K562 (cell line): ENCODE results near the gene NT5DC4. TPM values are rescaled to one million over a fixed set of nuclear protein-coding genes. Genes with fewer than 3 reads are reported as not detected.
A peak's percentile ranks its signal among the peaks of the same experiment; 100 is the strongest.

ENCODE experiments used
- ATAC-seq: fragments of 200-7000 bp; cut with Tn5 transposase; 3 replicates; pipeline ENCODE4 v1.9.1; 2020; ENCODE audit warnings: moderate library complexity
- BruUV-seq: library from RNA; stranded (reverse); fragments of 400-500 nt; replicated peaks from 2 replicates; lab custom pipeline; 2021; lab: Mats Ljungman, UMichigan
- CTCF ChIA-PET: fragments of 300-600 bp; formaldehyde crosslinking; extraction: SDS; loops from one replicate; lab custom pipeline; 2021; ENCODE audit warnings: low intra/inter-chr PET ratio; lab: Yijun Ruan, JAX
- POLR2A ChIA-PET: fragments of 300-600, 350-650 bp; sonication (Branson Sonifier 250); formaldehyde crosslinking; extraction: SDS; loops from one replicate; lab custom pipeline; 2021; ENCODE audit warnings: antibody characterized with exemption, inconsistent platforms; lab: Yijun Ruan, JAX
- DNase-seq, 4 experiments: peaks; one replicate each; pipeline versions ENCODE4 v3.0.0 to v3.0.0-alpha.2; 2011 to 2018; ENCODE audit warnings: low spot score in 3 of 4, mixed read lengths in 3 of 4; ENCODE audit errors: extremely low read depth in 1 of 4
- FAIRE-seq: peaks from 2 replicates; lab custom pipeline; 2011; peaks lifted over from hg19 to GRCh38; lab: Jason Lieb, UNC
- H2AFZ ChIP-seq: 2 replicates; pipeline ENCODE4 v1.6.0; 2011; ENCODE audit warnings: low read depth, low read length, control low read depth, inconsistent platforms
- H3K27ac ChIP-seq: fragments of 200-600 bp; 3 replicates; pipeline ENCODE4 v1.8.0; 2011; ENCODE audit warnings: low read depth, mild to moderate bottlenecking, control low read depth, inconsistent platforms, low read length, moderate library complexity, mixed read lengths; ENCODE audit errors: extremely low read depth
- H3K27me3 ChIP-seq, 2 experiments: fragments of 300-600 bp in 1 of 2; 2 replicates in 1 of 2; 3 replicates in 1 of 2; pipeline versions ENCODE4 v1.6.0 to v1.8.0; 2011; ENCODE audit warnings: inconsistent platforms in 2 of 2, low read length in 2 of 2, mild to moderate bottlenecking in 1 of 2, mixed read lengths in 1 of 2, moderate library complexity in 1 of 2; ENCODE audit not compliant: control insufficient read depth in 2 of 2, insufficient read depth in 2 of 2
- H3K36me3 ChIP-seq: fragments of 300-600 bp; 3 replicates; pipeline ENCODE4 v1.8.0; 2011; ENCODE audit warnings: mild to moderate bottlenecking, low read length, inconsistent platforms; ENCODE audit not compliant: control insufficient read depth, insufficient read depth
- H3K4me1 ChIP-seq, 2 experiments: fragments of 200-600 bp in 1 of 2; replicated peaks in 1 of 2; 2 replicates in 1 of 2; 3 replicates in 1 of 2; pipeline versions ENCODE4 v1.5.1 to v1.8.0; 2011; ENCODE audit warnings: inconsistent platforms in 2 of 2, low read length in 2 of 2, mild to moderate bottlenecking in 1 of 2, mixed read lengths in 1 of 2, moderate library complexity in 1 of 2; ENCODE audit not compliant: control insufficient read depth in 2 of 2, insufficient read depth in 2 of 2
- H3K4me2 ChIP-seq: 2 replicates; pipeline ENCODE4 v1.6.1; 2011; ENCODE audit warnings: low read length, control low read depth, inconsistent platforms, mixed read lengths; ENCODE audit not compliant: insufficient read depth
- H3K4me3 ChIP-seq: fragments of 200-600 bp; sonication (generic), shearing (Covaris generic); 2 replicates; pipeline ENCODE4 v1.5.1; 2016; ENCODE audit warnings: control low read depth, inconsistent platforms
- H3K79me2 ChIP-seq: fragments of 200-600 bp; 3 replicates; pipeline ENCODE4 v1.8.0; 2011; ENCODE audit warnings: low read length, inconsistent platforms; ENCODE audit not compliant: control insufficient read depth, insufficient read depth
- H3K9ac ChIP-seq, 2 experiments: 2 replicates each; pipeline versions ENCODE4 v1.6.0 to v1.6.1; 2011; ENCODE audit warnings: low read depth in 2 of 2, low read length in 2 of 2, control low read depth in 1 of 2, inconsistent platforms in 1 of 2, mild to moderate bottlenecking in 1 of 2, mixed read lengths in 1 of 2; ENCODE audit not compliant: insufficient read depth in 1 of 2
- H3K9me1 ChIP-seq: one replicate; pipeline ENCODE4 v1.6.0; 2011; ENCODE audit warnings: inconsistent platforms, mild to moderate bottlenecking, low read length, moderate library complexity; ENCODE audit not compliant: control insufficient read depth, insufficient read depth
- H3K9me3 ChIP-seq: replicated peaks from 2 replicates; pipeline ENCODE4 v1.5.1; 2011; ENCODE audit warnings: low read depth, low read length, inconsistent platforms; ENCODE audit not compliant: control insufficient read depth, insufficient read depth
- H4K20me1 ChIP-seq: replicated peaks from 2 replicates; pipeline ENCODE4 v1.6.1; 2011; ENCODE audit warnings: low read length, inconsistent platforms, mixed read lengths; ENCODE audit not compliant: control insufficient read depth, insufficient read depth
- CHD1 ChIP-seq: fragments of 200-600 bp; sonication (generic); IDR thresholded peaks from one replicate; pipeline ENCODE4 v1.6.1; 2012; ENCODE audit warnings: mild to moderate bottlenecking, moderate library complexity, low read length, inconsistent platforms
- FOXM1 ChIP-seq, 2 experiments: fragments of 450-650 bp in 1 of 2; sonication (generic) in 1 of 2; formaldehyde crosslinking in 1 of 2; IDR thresholded peaks; 2 replicates each; pipeline versions ENCODE4 v1.6.1 to v1.9.0; 2017 to 2022; ENCODE audit warnings: low read depth in 2 of 2, mild to moderate bottlenecking in 2 of 2, missing genetic modification reagents in 1 of 2, moderate library complexity in 1 of 2
- HNRNPH1 ChIP-seq: fragments of 200-400 bp; formaldehyde crosslinking; optimal IDR thresholded peaks from 2 replicates; pipeline ENCODE3; 2017; ENCODE audit warnings: low read depth, mild to moderate bottlenecking, low read length, moderate library complexity
- LEF1 ChIP-seq: fragments of 450-650 bp; IDR thresholded peaks from 2 replicates; pipeline ENCODE4 v1.6.1; 2016; ENCODE audit warnings: mild to moderate bottlenecking
- NFE2 ChIP-seq: IDR thresholded peaks from 2 replicates; pipeline ENCODE4 v1.6.1; 2014; ENCODE audit warnings: antibody characterized with exemption, low read depth
- PHF8 ChIP-seq: fragments of 200-600 bp; sonication (generic); IDR thresholded peaks from 2 replicates; pipeline ENCODE4 v1.6.1; 2012; ENCODE audit warnings: mixed run types, mild to moderate bottlenecking, inconsistent platforms, low read length, moderate library complexity, borderline replicate concordance
- SAFB ChIP-seq: fragments of 200-400 bp; formaldehyde crosslinking; IDR thresholded peaks from 2 replicates; pipeline ENCODE4 v1.6.1; 2017; ENCODE audit warnings: low read depth, low read length, borderline replicate concordance
- STAG1 ChIP-seq: sonication (generic); formaldehyde crosslinking; IDR thresholded peaks from 2 replicates; pipeline ENCODE4 v1.5.0; 2020; ENCODE audit warnings: missing genetic modification reagents, borderline replicate concordance
- ZKSCAN1 ChIP-seq: fragments of 150-350 bp; IDR thresholded peaks from 2 replicates; pipeline ENCODE4 v1.6.1; 2016; ENCODE audit warnings: low read depth, low read length
- ZNF121 ChIP-seq: sonication (generic); formaldehyde crosslinking; conservative IDR thresholded peaks from 2 replicates; pipeline ENCODE4 v1.8.0; 2022; ENCODE audit warnings: missing genetic modification reagents
- ZNF398 ChIP-seq: fragments of 250-450 bp; sonication (Bioruptor Pico); IDR thresholded peaks from 2 replicates; pipeline ENCODE4 v1.8.0; 2021; ENCODE audit warnings: moderate library complexity, mild to moderate bottlenecking, inconsistent platforms
- ZNF407 ChIP-seq: fragments of 450-650 bp; IDR thresholded peaks from 2 replicates; pipeline ENCODE4 v1.6.1; 2016; ENCODE audit warnings: low read depth
- WGBS: fragments of 100-300 bp; shearing (Covaris generic); methylation state at CpG from one replicate; pipeline ENCODE4 v1.1.6; 2016; ENCODE audit warnings: low coverage, mixed read lengths; ENCODE audit not compliant: insufficient coverage; ENCODE audit errors: missing lambda C conversion rate; 5-methylcytosine and 5-hydroxymethylcytosine counted together
- in situ Hi-C: fragments of 300-500 bp; cut with MboI; formaldehyde crosslinking; loops from 4 replicates; pipeline ENCODE4 v1.15.0; 2018; ENCODE audit warnings: inconsistent platforms, mixed read lengths
- intact Hi-C: fragments of 100-400 bp; cut with micrococcal nuclease; formaldehyde crosslinking; loops from 2 replicates; pipeline ENCODE4 v1.14.2; 2022
- polyA plus RNA-seq, 8 experiments: library from polyadenylated mRNA; depleted of rRNA in 4 of 8; stranded (reverse) in 5 of 8; unstranded in 3 of 8; fragments of >200 nt; fragmentation: Nextera tagmentation in 2 of 8; fragmentation: Illumina TruSeq in 1 of 8; extraction: Ambion mirVana in 2 of 8; extraction: Trizol in 1 of 8; gene quantifications; 2 replicates each; pipeline versions ENCODE4 v1.2.1 to v1.2.3, GENCODE V29; 2011 to 2014; ENCODE audit warnings: inconsistent platforms in 1 of 8, missing spikeins in 1 of 8
- total RNA-seq, 7 experiments: library from RNA; depleted of rRNA in 6 of 7; stranded (reverse); fragments of >200 nt in 6 of 7; fragmentation: Illumina TruSeq in 2 of 7; extraction: Trizol in 2 of 7; gene quantifications; 2 replicates each; pipeline versions ENCODE4 v1.2.1 to v1.2.3, GENCODE V29; 2011 to 2021; ENCODE audit warnings: low replicate concordance in 1 of 7

The NT5DC4 gene
- total and polyA plus RNA-seq, 9 of the 15 experiments (the other 6 are each of a cell fraction or from before 2014, with no cell fraction given) = 0.44 to 6.9 (median 2.5) TPM

- TF ChIP-seq STAG1 (CRISPR knock-in tag) (no peak), CHD1 (no peak), FOXM1 (IDR thresholded peaks at IDR 0.05; ENCODE audit: low read depth) (no peak), FOXM1 (CRISPR knock-in tag; IDR thresholded peaks at IDR 0.05; ENCODE audit: low read depth) (no peak), ZKSCAN1 (no peak), NFE2 (peak; percentile 58)
These were observed 19.8 kb upstream of the NT5DC4 start (continued) for GRCh38 chr2:112701052-112701451.

GRCh38 chr2:112703684-112704083 is 17.1 kb upstream of the NT5DC4 start:
- Histone ChIP-seq H3K36me3 (no peaks in the 10 kb centered on the region), H3K4me1 (peaks cover 24 to 64% of the 10 kb centered on the region in 2 experiments), H4K20me1 (no peaks in the 10 kb centered on the region), H3K4me3 (no peak overlapping the region), H3K9me1 (no peaks in the 10 kb centered on the region), H3K9ac (no peak overlapping the region), H2AFZ (no peak overlapping the region), H3K79me2 (no peaks in the 10 kb centered on the region), H3K27ac (no peak overlapping the region), H3K9me3 (no peaks in the 10 kb centered on the region), H3K27me3 (no peaks in the 10 kb centered on the region), H3K4me2 (no peak overlapping the region)
- ATAC-seq = no peak
- no peak for DNase-seq
- no TSS peak for BruUV-seq
- ChIA-PET CTCF (no interaction called here), POLR2A (no interaction called here)
- FAIRE-seq = no peak
- intact Hi-C loops (no loop called here), in situ Hi-C loops (no loop called here)
- WGBS = 63% methylated on average over 2 of the region's 2 CpGs
- peak; percentile 89 for TF ChIP-seq ZNF121 (CRISPR knock-in tag)
- no peak for TF ChIP-seq CHD1
- no peak for TF ChIP-seq LEF1
- TF ChIP-seq ZNF407 = no peak
- no peak for TF ChIP-seq HNRNPH1
- no peak for TF ChIP-seq SAFB
- TF ChIP-seq ZNF398 (CRISPR knock-in tag) = no peak
- TF ChIP-seq PHF8 = no peak
